Measurements from ENCODE around the gene USP22.
"Not testable (repeated sequence)": the region's sequence is repeated elsewhere in the genome, so short reads cannot be mapped to it uniquely, and the experiment has no call there.

Gene USP22

GRCh38 chr17:20979792-20980083, 63.1 kb downstream of the USP22 start:
- no peaks in the 10 kb centered on the region for H3K4me1 ChIP-seq
- no peak for TF ChIP-seq CTCF (IDR thresholded peaks at IDR 0.05)
- no peak overlapping the region for H3K27ac ChIP-seq
- H3K27me3 ChIP-seq, result no peaks in the 10 kb centered on the region
- no peak overlapping the region for H3K4me3 ChIP-seq
- H3K9me3 ChIP-seq, result no peaks in the 10 kb centered on the region
- no peak for DNase-seq
- intact Hi-C loops (cut with DNase I; ENCODE audit: low total_unique reads), result no loop called here
- H3K36me3 ChIP-seq, result no peaks in the 10 kb centered on the region

- intact Hi-C loops (cut with DNase I; ENCODE audit: low total_unique reads); H3K27me3 ChIP-seq; H3K36me3 ChIP-seq; H3K27ac ChIP-seq; H3K4me1 ChIP-seq; H3K4me3 ChIP-seq; H3K9me3 ChIP-seq; DNase-seq: not testable (repeated sequence)
Measured at GRCh38 chr17:20979007-20979791, 63.6 kb downstream of the USP22 start.

- H3K27me3 ChIP-seq; H3K9me3 ChIP-seq; DNase-seq; H3K27ac ChIP-seq; H3K4me3 ChIP-seq; H3K4me1 ChIP-seq; intact Hi-C loops (cut with DNase I; ENCODE audit: low total_unique reads); H3K36me3 ChIP-seq: not testable (repeated sequence)
Measured at GRCh38 chr17:20977609-20978253, 65.1 kb downstream of the USP22 start.

GRCh38 chr17:20975566-20975965, 67.2 kb downstream of the USP22 start:
- no peaks in the 10 kb centered on the region for H3K9me3 ChIP-seq
- H3K4me1 ChIP-seq, result no peaks in the 10 kb centered on the region
- no peak overlapping the region for H3K4me3 ChIP-seq
- no peak for TF ChIP-seq CTCF (IDR thresholded peaks at IDR 0.05)
- no peaks in the 10 kb centered on the region for H3K27me3 ChIP-seq
- H3K27ac ChIP-seq, result no peak overlapping the region
- no peak for DNase-seq
- no peaks in the 10 kb centered on the region for H3K36me3 ChIP-seq
- intact Hi-C loops (cut with DNase I; ENCODE audit: low total_unique reads), result no loop called here

GRCh38 chr17:20970329-20970728, 72.5 kb downstream of the USP22 start:
- no peak for TF ChIP-seq CTCF (IDR thresholded peaks at IDR 0.05)
- Histone ChIP-seq H3K36me3 (no peaks in the 10 kb centered on the region), H3K9me3 (no peaks in the 10 kb centered on the region), H3K27me3 (no peaks in the 10 kb centered on the region), H3K27ac (no peak overlapping the region), H3K4me1 (no peaks in the 10 kb centered on the region), H3K4me3 (no peak overlapping the region)
- intact Hi-C loops (cut with DNase I; ENCODE audit: low total_unique reads), result no loop called here
- no peak for DNase-seq

- Histone ChIP-seq H3K4me1 (no peaks in the 10 kb centered on the region), H3K4me3 (no peak overlapping the region), H3K9me3 (no peaks in the 10 kb centered on the region), H3K36me3 (no peaks in the 10 kb centered on the region), H3K27me3 (no peaks in the 10 kb centered on the region), H3K27ac (no peak overlapping the region)
- TF ChIP-seq CTCF (IDR thresholded peaks at IDR 0.05), result no peak
- DNase-seq, result no peak
- intact Hi-C loops (cut with DNase I; ENCODE audit: low total_unique reads), result no loop called here
Measured at GRCh38 chr17:20968913-20969616, 73.7 kb downstream of the USP22 start.
